A673 (cell line): Measurements from ENCODE around the gene TMPRSS13.
"Not testable (repeated sequence)": the region's sequence is repeated elsewhere in the genome, so short reads cannot be mapped to it uniquely, and the experiment has no call there.

Experiments used
- EZH2 ChIP-seq: fragments of 200-600 bp; sonication (generic); IDR thresholded peaks from 2 replicates; pipeline ENCODE4 v1.6.1; 2017; ENCODE audit warnings: borderline replicate concordance, low read depth, mild to moderate bottlenecking, mixed read lengths, antibody characterized with exemption, low read length; ENCODE audit not compliant: poor library complexity, severe bottlenecking
- TF ChIP-seq, protein P1 (sequence below): fragments of 300-800, 200-600 bp; sonication (generic); conservative IDR thresholded peaks from 2 replicates; pipeline ENCODE4 v1.5.1; 2017; ENCODE audit warnings: low read depth, mild to moderate bottlenecking, antibody characterized with exemption, low read length, moderate library complexity, mixed read lengths

DNA sequence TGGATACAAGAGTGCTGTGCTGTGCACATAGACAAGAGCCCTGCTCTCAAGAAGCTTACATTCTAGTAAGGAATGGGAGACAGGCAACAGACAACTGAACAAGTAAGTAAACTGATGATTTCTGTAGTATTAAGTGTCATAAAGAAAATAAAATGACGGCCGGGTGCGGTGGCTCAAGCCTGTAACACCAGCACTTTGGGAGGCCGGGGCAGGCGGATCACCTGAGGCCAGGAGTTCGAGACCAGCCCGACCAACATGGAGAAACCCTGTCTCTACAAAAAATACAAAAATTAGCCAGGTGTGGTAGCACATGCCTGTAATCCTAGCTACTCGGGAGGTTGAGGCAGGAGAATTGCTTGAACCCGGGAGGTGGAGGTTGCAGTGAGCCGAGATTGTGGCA lies 18.5 kb upstream of the TMPRSS13 start:
- not testable (repeated sequence) for TF ChIP-seq EZH2
- TF ChIP-seq, protein P1, sequence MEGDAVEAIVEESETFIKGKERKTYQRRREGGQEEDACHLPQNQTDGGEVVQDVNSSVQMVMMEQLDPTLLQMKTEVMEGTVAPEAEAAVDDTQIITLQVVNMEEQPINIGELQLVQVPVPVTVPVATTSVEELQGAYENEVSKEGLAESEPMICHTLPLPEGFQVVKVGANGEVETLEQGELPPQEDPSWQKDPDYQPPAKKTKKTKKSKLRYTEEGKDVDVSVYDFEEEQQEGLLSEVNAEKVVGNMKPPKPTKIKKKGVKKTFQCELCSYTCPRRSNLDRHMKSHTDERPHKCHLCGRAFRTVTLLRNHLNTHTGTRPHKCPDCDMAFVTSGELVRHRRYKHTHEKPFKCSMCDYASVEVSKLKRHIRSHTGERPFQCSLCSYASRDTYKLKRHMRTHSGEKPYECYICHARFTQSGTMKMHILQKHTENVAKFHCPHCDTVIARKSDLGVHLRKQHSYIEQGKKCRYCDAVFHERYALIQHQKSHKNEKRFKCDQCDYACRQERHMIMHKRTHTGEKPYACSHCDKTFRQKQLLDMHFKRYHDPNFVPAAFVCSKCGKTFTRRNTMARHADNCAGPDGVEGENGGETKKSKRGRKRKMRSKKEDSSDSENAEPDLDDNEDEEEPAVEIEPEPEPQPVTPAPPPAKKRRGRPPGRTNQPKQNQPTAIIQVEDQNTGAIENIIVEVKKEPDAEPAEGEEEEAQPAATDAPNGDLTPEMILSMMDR, result not testable (repeated sequence)
